Coronary artery (tissue), 2 donors: ENCODE measurements around the gene MCM5.

Experiments
- DNase-seq: peaks from one replicate; pipeline ENCODE4 v3.0.0-alpha.2; 2017; ENCODE audit warnings: low spot score
- H3K27ac ChIP-seq, 2 donors: fragments of 200-600 bp; sonication (generic); one replicate each; pipeline ENCODE4 v1.5.1; 2016 to 2019
- H3K4me3 ChIP-seq: fragments of 200-600 bp; sonication (generic); 2 replicates; pipeline ENCODE4 v1.5.1; 2016; ENCODE audit warnings: mild to moderate bottlenecking, moderate library complexity
- TF ChIP-seq, protein P1 (sequence below): fragments of 200-600 bp; sonication (generic); IDR thresholded peaks from one replicate; pipeline ENCODE4 v1.5.1; 2019; ENCODE audit warnings: antibody characterized with exemption

Gene MCM5

GRCh38 chr22:35384975-35385588, 14.9 kb upstream of the MCM5 start:
- TF ChIP-seq, protein P1, sequence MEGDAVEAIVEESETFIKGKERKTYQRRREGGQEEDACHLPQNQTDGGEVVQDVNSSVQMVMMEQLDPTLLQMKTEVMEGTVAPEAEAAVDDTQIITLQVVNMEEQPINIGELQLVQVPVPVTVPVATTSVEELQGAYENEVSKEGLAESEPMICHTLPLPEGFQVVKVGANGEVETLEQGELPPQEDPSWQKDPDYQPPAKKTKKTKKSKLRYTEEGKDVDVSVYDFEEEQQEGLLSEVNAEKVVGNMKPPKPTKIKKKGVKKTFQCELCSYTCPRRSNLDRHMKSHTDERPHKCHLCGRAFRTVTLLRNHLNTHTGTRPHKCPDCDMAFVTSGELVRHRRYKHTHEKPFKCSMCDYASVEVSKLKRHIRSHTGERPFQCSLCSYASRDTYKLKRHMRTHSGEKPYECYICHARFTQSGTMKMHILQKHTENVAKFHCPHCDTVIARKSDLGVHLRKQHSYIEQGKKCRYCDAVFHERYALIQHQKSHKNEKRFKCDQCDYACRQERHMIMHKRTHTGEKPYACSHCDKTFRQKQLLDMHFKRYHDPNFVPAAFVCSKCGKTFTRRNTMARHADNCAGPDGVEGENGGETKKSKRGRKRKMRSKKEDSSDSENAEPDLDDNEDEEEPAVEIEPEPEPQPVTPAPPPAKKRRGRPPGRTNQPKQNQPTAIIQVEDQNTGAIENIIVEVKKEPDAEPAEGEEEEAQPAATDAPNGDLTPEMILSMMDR = no peak
- Histone ChIP-seq H3K27ac (no peak overlapping the region), H3K4me3 (no peak overlapping the region)
- no peak for DNase-seq

- Histone ChIP-seq H3K27ac (no peak overlapping the region), H3K4me3 (no peak overlapping the region)
- no peak for DNase-seq
- TF ChIP-seq, protein P1 = no peak
Measured at GRCh38 chr22:35386670-35387288, 13.2 kb upstream of the MCM5 start.

DNA sequence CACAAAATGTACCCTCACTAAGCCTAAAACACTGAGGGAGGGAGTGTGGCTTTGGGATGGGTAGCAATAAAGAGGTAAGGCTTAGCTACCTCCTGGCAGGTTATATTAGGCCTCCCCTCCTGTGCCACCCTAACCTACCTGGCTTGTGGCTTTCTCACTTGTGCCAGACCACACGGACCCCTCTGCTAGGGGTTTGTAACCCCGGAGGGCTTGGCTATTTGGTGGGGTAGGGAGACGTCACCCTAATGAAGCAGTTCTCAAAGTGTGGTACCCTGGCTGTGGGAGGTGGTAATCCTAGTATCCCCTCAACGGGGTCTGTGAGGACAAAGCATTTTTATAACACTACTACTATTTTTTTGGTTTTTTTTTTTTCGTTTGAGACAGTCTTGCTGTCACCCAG, 9.0 kb upstream of the MCM5 start:
- TF ChIP-seq, protein P1 = no peak
- DNase-seq = no peak
- no peak overlapping the region for H3K27ac ChIP-seq
- no peak overlapping the region for H3K4me3 ChIP-seq

- no peak overlapping the region for H3K27ac ChIP-seq
Measured at GRCh38 chr22:35392357-35392756, 7.6 kb upstream of the MCM5 start.

DNA sequence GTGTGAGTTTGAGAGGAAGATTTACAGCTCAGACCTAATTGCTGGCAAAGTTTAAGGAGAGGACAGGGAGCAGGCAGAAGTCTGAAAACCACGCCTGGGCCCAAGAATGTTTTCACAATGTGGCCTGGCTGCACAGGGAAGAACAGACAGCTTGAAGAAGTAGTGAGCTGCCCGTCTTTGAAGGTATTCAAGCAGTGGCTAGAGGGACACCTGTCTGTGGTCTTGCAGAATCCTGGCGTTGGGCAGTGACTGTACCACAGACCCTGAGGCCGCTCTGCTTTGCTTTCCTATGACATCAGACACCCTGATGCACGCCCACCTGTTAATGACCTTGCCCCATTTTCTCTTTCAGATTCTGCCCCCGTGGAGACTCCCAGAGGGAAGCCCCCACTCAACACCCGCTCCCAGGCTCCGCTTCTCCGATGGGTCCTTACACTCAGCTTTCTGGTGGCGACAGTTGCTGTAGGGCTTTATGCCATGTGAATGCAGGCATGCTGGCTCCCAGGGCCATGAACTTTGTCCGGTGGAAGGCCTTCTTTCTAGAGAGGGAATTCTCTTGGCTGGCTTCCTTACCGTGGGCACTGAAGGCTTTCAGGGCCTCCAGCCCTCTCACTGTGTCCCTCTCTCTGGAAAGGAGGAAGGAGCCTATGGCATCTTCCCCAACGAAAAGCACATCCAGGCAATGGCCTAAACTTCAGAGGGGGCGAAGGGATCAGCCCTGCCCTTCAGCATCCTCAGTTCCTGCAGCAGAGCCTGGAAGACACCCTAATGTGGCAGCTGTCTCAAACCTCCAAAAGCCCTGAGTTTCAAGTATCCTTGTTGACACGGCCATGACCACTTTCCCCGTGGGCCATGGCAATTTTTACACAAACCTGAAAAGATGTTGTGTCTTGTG, 6.6 kb upstream of the MCM5 start:
- DNase-seq = no peak
- no peak overlapping the region for H3K27ac ChIP-seq
- no peak overlapping the region for H3K4me3 ChIP-seq
- TF ChIP-seq, protein P1 = no peak

More at GRCh38 chr22:35392357-35392756, 7.6 kb upstream of the MCM5 start:
- TF ChIP-seq, protein P1 = no peak
- no peak for DNase-seq
- H3K4me3 ChIP-seq = no peak overlapping the region

GRCh38 chr22:35394011-35394312, 6.0 kb upstream of the MCM5 start:
- DNase-seq = no peak
- TF ChIP-seq, protein P1 = no peak
- Histone ChIP-seq H3K27ac (no peak overlapping the region), H3K4me3 (no peak overlapping the region)
